GM19023 (cell line): ENCODE measurements around the gene DUSP3.

Experiments
- ATAC-seq: cut with Tn5 transposase; IDR thresholded peaks from one replicate; pipeline ENCODE4 v1.9.1; 2021; ENCODE audit warnings: mild to moderate bottlenecking, moderate library complexity; ENCODE audit not compliant: unreplicated experiment

Gene DUSP3

GRCh38 chr17:43778337-43779144, at the start of gene DUSP3:
Gene DUSP3, minus strand, starts transcription at chr17:43778977. Its CDS starts 53 bp downstream, at chr17:43778924.
- peak; percentile 89 for ATAC-seq

GRCh38 chr17:43827596-43827995, 48.8 kb upstream of the DUSP3 start:
- ATAC-seq: no peak

- ATAC-seq: no peak
Observed at GRCh38 chr17:43826206-43826605, 47.4 kb upstream of the DUSP3 start.

- ATAC-seq: no peak
Observed at GRCh38 chr17:43825567-43825966, 46.8 kb upstream of the DUSP3 start.

- no peak for ATAC-seq
Observed at GRCh38 chr17:43823350-43824084, 44.7 kb upstream of the DUSP3 start.

GRCh38 chr17:43822570-43823190, 43.9 kb upstream of the DUSP3 start:
- ATAC-seq: no peak

GRCh38 chr17:43820759-43821158, 42.0 kb upstream of the DUSP3 start:
- ATAC-seq: no peak

- ATAC-seq: no peak
Observed at GRCh38 chr17:43818966-43819365, 40.2 kb upstream of the DUSP3 start.

GRCh38 chr17:43817826-43818225, 39.0 kb upstream of the DUSP3 start:
- ATAC-seq: no peak

- no peak for ATAC-seq
Observed at GRCh38 chr17:43816336-43817320, 37.9 kb upstream of the DUSP3 start.

GRCh38 chr17:43814714-43815113, 35.9 kb upstream of the DUSP3 start:
- ATAC-seq: no peak

- no peak for ATAC-seq
Observed at GRCh38 chr17:43814026-43814425, 35.2 kb upstream of the DUSP3 start.

GRCh38 chr17:43813386-43813785, 34.6 kb upstream of the DUSP3 start:
- no peak for ATAC-seq

- ATAC-seq: no peak
Observed at GRCh38 chr17:43812396-43813265, 33.9 kb upstream of the DUSP3 start.

GRCh38 chr17:43810823-43811222, 32.0 kb upstream of the DUSP3 start:
- no peak for ATAC-seq

- ATAC-seq: no peak
Observed at GRCh38 chr17:43810226-43810715, 31.5 kb upstream of the DUSP3 start.

- no peak for ATAC-seq
Observed at GRCh38 chr17:43809121-43809520, 30.3 kb upstream of the DUSP3 start.

GRCh38 chr17:43808076-43808475, 29.3 kb upstream of the DUSP3 start:
- ATAC-seq: no peak

GRCh38 chr17:43805117-43805516, 26.3 kb upstream of the DUSP3 start:
- ATAC-seq: no peak
